ENCODE measurements around the gene DOCK11. TPM values are rescaled to one million over a fixed set of nuclear protein-coding genes. Genes with fewer than 3 reads are reported as not detected.

DOCK11 gene
- total RNA-seq, 1 donor from 2014 or later = 14.0 TPM

DNA sequence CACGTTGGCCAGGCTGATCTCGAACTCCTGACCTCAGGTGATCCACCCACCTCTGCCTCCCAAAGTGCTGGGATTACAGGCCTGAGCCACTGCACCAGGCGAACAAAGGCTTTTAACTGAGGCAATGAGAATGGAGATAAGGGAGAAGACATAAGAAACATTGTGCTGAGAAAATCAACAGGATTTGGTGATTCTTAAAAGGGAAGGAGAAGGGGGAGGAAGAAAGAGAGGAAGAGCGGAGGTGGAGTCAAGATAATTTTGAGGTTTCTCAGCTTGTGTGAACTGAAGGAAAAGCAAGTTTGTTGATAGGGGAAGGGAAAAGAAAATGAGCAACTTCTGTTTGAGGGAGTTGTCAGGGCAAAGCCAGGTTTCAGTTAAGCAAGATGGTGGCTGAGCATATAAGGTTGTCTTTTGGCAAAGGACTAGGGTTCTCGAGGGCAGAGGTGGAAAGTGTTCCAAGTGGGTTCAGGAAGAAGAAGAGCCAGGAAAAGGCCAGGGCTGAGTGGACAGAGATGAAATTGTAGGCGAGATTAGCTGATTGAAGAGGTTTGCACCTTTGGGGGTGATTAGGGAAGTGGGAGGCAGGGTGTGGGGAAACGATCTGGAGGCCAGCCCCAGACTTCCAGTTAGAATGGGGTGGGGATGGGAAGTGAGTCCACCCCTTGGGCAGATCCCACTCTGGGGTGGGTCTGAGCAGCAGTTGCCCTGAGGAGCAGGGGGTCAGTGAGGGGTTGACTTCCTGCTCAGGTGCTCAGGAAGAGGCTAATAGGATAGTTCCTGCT lies 7.8 kb downstream of the DOCK11 start:
- Mint-ChIP-seq H3K9me3 (no peaks in the 10 kb centered on the region), H3K4me1 (ENCODE audit: unreplicated experiment) (no peaks in the 10 kb centered on the region), H3K36me3 (no peaks in the 10 kb centered on the region), H3K4me3 (no peak overlapping the region), H3K27ac (no peak overlapping the region), H3K27me3 (no peaks in the 10 kb centered on the region)
- TF ChIP-seq, protein P1, sequence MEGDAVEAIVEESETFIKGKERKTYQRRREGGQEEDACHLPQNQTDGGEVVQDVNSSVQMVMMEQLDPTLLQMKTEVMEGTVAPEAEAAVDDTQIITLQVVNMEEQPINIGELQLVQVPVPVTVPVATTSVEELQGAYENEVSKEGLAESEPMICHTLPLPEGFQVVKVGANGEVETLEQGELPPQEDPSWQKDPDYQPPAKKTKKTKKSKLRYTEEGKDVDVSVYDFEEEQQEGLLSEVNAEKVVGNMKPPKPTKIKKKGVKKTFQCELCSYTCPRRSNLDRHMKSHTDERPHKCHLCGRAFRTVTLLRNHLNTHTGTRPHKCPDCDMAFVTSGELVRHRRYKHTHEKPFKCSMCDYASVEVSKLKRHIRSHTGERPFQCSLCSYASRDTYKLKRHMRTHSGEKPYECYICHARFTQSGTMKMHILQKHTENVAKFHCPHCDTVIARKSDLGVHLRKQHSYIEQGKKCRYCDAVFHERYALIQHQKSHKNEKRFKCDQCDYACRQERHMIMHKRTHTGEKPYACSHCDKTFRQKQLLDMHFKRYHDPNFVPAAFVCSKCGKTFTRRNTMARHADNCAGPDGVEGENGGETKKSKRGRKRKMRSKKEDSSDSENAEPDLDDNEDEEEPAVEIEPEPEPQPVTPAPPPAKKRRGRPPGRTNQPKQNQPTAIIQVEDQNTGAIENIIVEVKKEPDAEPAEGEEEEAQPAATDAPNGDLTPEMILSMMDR (conservative IDR thresholded peaks at IDR 0.05) = no peak
- no peak for DNase-seq (ENCODE audit: extremely low spot score, unreplicated experiment)

DNA sequence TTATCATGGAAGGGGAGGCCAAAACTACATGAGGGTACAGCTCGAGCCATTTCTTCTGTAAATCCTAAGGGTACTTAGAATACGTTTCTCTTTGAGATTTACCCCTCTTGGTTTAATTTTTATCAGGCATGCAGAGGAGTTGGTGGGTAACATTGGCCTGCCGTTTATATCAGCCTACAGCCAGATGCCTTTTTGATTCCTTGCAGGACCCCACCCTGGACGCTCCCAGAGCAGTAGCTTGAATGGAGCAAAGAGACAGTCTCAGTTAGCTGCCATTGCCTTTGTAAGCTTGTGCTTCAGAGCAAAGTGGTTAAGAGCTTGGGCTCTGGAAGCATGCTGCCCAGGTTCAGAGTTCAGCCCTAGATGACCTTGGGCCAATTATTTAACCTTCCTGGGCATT lies 9.0 kb downstream of the DOCK11 start:
- no peaks in the 10 kb centered on the region for H3K4me1 Mint-ChIP-seq (ENCODE audit: unreplicated experiment)
- H3K36me3 Mint-ChIP-seq = no peaks in the 10 kb centered on the region
- H3K4me3 Mint-ChIP-seq = no peak overlapping the region
- H3K27me3 Mint-ChIP-seq = no peaks in the 10 kb centered on the region
- no peaks in the 10 kb centered on the region for H3K9me3 Mint-ChIP-seq
- H3K27ac Mint-ChIP-seq = no peak overlapping the region
- no peak for DNase-seq (ENCODE audit: extremely low spot score, unreplicated experiment)
- TF ChIP-seq, protein P1 (conservative IDR thresholded peaks at IDR 0.05) = no peak

DNA sequence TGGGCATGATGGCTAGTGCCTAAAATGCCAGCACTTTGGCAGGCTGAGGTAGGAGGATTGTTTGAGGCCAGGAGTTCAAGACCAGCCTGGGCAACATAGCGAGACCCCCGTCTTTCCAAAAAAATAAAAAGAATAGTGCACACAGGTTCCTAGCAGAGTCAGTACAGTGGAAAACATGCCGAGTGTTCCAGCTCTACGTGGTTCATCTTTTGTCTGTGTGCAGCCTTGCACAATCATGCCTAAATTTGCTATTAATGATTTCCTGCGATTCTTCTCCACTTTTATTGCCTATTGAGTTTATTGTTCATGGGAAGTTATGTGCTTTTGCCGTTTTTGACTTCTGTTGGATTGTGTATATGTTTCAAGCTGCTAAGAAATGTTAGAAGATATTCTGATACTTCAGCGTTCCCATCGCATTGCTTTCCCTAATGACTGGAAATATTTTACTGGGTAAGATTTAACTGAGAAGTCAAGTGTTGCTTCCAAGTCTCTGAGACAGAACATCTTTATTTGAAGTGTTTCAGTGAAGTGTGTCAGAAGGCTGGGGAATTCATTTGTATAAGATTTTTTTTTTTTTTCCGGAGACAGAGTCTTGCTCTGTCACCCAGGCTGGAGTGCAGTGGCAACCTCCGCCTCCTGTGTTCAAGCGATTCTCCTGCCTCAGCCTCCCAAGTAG lies 11.3 kb downstream of the DOCK11 start:
- Mint-ChIP-seq H3K27ac (no peak overlapping the region), H3K27me3 (no peaks in the 10 kb centered on the region), H3K4me1 (ENCODE audit: unreplicated experiment) (no peaks in the 10 kb centered on the region), H3K4me3 (no peak overlapping the region), H3K36me3 (no peaks in the 10 kb centered on the region), H3K9me3 (peaks cover 4% of the 10 kb centered on the region)
- TF ChIP-seq, protein P1 (conservative IDR thresholded peaks at IDR 0.05) = no peak
- no peak for DNase-seq (ENCODE audit: extremely low spot score, unreplicated experiment)

DNA sequence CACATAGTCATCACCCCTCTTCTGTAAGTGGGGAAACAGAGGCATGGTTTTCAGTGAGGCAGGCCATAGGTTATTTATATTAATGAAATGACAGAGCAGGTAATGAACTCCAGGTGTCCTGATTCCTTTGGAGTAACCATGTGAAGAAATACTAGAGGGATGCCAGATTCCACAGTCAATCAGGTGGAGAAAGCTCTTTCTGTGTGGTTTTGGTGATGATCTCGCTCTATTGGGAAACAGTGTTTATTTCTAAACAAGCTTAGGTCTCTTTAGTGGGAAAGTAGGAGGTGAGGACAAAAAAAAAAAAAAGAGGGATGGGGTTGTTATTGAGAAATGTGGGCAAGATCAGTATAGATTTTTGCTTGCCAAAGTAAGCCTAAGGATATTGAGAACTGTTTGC lies 12.2 kb downstream of the DOCK11 start:
- TF ChIP-seq, protein P1 (conservative IDR thresholded peaks at IDR 0.05) = no peak
- H3K9me3 Mint-ChIP-seq = peaks cover 4% of the 10 kb centered on the region
- no peaks in the 10 kb centered on the region for H3K27me3 Mint-ChIP-seq
- H3K27ac Mint-ChIP-seq = no peak overlapping the region
- H3K36me3 Mint-ChIP-seq = no peaks in the 10 kb centered on the region
- DNase-seq (ENCODE audit: extremely low spot score, unreplicated experiment) = no peak
- no peak overlapping the region for H3K4me3 Mint-ChIP-seq
- H3K4me1 Mint-ChIP-seq (ENCODE audit: unreplicated experiment) = no peaks in the 10 kb centered on the region

DNA sequence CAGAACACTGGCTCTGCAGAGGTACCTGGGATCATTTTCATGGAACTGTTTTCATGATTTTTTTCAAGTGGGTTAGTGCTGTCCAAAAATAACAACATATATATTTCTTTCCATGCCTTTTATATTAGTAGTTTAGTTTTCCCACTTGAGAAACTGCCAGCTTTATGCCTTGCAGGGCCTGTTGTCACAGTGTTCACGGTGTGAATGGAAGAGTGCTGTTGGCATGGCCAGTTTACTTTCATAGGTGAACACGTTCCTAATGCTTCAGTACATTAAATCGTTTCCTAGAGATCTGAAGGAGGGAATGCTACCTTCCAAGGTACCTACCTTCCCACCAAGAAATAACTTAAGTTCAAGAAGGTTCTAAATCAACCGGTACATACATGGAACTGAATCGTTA lies 12.6 kb downstream of the DOCK11 start:
- TF ChIP-seq, protein P1 (conservative IDR thresholded peaks at IDR 0.05) = no peak
- peaks cover 7% of the 10 kb centered on the region for H3K9me3 Mint-ChIP-seq
- H3K27me3 Mint-ChIP-seq = no peaks in the 10 kb centered on the region
- no peaks in the 10 kb centered on the region for H3K36me3 Mint-ChIP-seq
- H3K4me3 Mint-ChIP-seq = no peak overlapping the region
- no peaks in the 10 kb centered on the region for H3K4me1 Mint-ChIP-seq (ENCODE audit: unreplicated experiment)
- H3K27ac Mint-ChIP-seq = no peak overlapping the region
- DNase-seq (ENCODE audit: extremely low spot score, unreplicated experiment) = no peak
